ENCODE data around the gene TCEA2. TPM values are rescaled to one million over a fixed set of nuclear protein-coding genes. Genes with fewer than 3 reads are reported as not detected.

The TCEA2 gene
- total and polyA plus RNA-seq, 9 of the 15 experiments (the other 6 are each of a cell fraction or from before 2014, with no cell fraction given): 1.4 to 28.7 (median 5.4) TPM

DNA sequence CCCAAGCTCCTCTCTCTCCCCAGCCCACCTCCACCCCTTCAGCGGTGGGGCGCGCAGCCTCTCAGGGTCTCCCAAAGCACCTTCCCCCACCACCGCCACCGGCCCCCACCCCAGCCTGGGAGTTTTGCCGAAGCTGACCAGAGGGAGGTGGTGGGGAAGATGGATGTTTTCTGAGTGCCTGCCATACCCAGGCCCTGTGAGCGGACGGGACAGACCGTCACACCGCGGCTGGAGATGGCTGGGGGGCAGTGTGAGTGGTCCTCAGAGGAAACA lies 21.3 kb upstream of the TCEA2 start (continued):
- no peak for TF ChIP-seq RBBP5 (IDR thresholded peaks at IDR 0.05; ENCODE audit: borderline replicate concordance, insufficient read depth, low read length, poor library complexity, severe bottlenecking)
- no peak for TF ChIP-seq ZNF282 (CRISPR knock-in tag; IDR thresholded peaks at IDR 0.05)
- no peak for TF ChIP-seq GATAD2B (IDR thresholded peaks at IDR 0.05; ENCODE audit: borderline replicate concordance)
- no peak for TF ChIP-seq HDAC2 (IDR thresholded peaks at IDR 0.05)
- no peak for TF ChIP-seq FOS (IDR thresholded peaks at IDR 0.05; ENCODE audit: extremely low read depth, insufficient read length)
- no peak for TF ChIP-seq ZBTB17 (CRISPR knock-in tag; IDR thresholded peaks at IDR 0.05)
- TF ChIP-seq ZNF232 (CRISPR knock-in tag; IDR thresholded peaks at IDR 0.05): no peak
- TF ChIP-seq, protein P1, sequence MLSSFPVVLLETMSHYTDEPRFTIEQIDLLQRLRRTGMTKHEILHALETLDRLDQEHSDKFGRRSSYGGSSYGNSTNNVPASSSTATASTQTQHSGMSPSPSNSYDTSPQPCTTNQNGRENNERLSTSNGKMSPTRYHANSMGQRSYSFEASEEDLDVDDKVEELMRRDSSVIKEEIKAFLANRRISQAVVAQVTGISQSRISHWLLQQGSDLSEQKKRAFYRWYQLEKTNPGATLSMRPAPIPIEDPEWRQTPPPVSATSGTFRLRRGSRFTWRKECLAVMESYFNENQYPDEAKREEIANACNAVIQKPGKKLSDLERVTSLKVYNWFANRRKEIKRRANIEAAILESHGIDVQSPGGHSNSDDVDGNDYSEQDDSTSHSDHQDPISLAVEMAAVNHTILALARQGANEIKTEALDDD (IDR thresholded peaks at IDR 0.05): no peak
- TF ChIP-seq CREB1 (IDR thresholded peaks at IDR 0.05): no peak
- TF ChIP-seq CREB1 (CRISPR knock-in tag; IDR thresholded peaks at IDR 0.05): no peak
- no peak for TF ChIP-seq ZNF41 (CRISPR knock-in tag; conservative IDR thresholded peaks at IDR 0.05)

DNA sequence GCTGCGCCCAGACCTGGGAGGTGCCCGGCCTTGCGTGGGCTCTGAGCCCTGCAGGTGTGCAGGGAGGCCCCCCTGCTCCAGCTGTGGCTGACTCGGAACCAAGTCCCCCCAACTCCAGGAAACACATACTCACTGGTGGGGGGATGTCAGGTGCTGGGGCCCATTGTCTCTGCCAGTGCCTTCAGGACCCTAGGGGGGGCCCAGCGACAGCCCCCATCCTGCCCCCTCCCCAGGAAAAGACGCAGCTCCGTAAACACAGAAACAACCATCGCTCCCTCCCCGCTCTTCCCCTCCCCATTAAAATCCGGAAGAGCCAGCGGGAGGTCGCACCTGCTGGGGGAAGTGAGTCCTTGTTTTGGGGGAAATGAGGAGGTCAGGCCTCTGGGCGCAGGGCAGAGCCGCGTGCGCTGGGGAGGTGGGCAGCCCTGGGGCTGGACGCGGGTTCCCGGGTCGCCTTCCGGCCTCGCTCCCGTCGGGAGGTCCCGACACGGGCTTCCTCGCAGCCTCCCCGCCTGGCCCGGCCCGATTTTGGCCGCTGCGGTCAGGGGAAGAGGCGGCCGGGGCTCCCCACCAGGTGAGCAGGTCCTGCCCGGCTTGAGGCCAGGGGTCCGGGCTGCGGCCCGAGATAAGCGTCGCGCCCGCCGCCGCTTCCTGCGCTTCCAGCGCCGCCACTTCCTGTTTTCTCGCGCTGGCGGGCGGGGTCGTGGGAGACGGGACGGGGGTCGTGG lies 20.8 kb upstream of the TCEA2 start:
- no peaks in the 10 kb centered on the region for H4K20me1 ChIP-seq (replicated peaks; ENCODE audit: control insufficient read depth, insufficient read depth, low read length)
- intact Hi-C loops (cut with micrococcal nuclease) (no loop called here), in situ Hi-C loops (cut with MboI) (no loop called here)
- ATAC-seq (peak; percentile 9), DNase-seq (ENCODE audit: extremely low read depth in 1 of 4, low spot score in 3 of 4) (peak; percentile 58 to 76 (median 67)), FAIRE-seq (no peak)
- BruUV-seq (replicated peaks): TSS peak; percentile 50
- POLR2A ChIA-PET: interaction anchor here (0.7 kb wide), 1 partner anchor 10 kb away, joined by 4 read pairs; no protein-coding TSS in a partner anchor
- H3K79me2 ChIP-seq (ENCODE audit: control insufficient read depth, insufficient read depth, low read length): no peaks in the 10 kb centered on the region; the same call in 2 of the 3 replicates
- peak overlapping the region; percentile 89 for H2AFZ ChIP-seq (ENCODE audit: low read depth, low read length)
- H3K27me3 ChIP-seq (ENCODE audit: control insufficient read depth in 2 of 2, insufficient read depth in 2 of 2, low read length in 2 of 2): no peaks in the 10 kb centered on the region
- peak overlapping the region; percentile 42 for H3K4me3 ChIP-seq
- H3K36me3 ChIP-seq (ENCODE audit: control insufficient read depth, insufficient read depth, low read length): peaks cover 3% of the 10 kb centered on the region; the same call in 1 of the 3 replicates
- H3K4me1 ChIP-seq (replicated peaks in 1 of 2; ENCODE audit: control insufficient read depth in 2 of 2, insufficient read depth in 2 of 2, low read length in 2 of 2): peaks cover 40 to 84% of the 10 kb centered on the region in 2 experiments
- no peaks in the 10 kb centered on the region for H3K9me3 ChIP-seq (replicated peaks; ENCODE audit: control insufficient read depth, insufficient read depth, low read depth, low read length)
- peaks cover 4% of the 10 kb centered on the region for H3K9me1 ChIP-seq (ENCODE audit: control insufficient read depth, insufficient read depth, low read length)
- peak overlapping the region; percentile 74 to 92 for H3K9ac ChIP-seq (ENCODE audit: insufficient read depth in 1 of 2, low read depth in 2 of 2, low read length in 2 of 2)
- CTCF ChIA-PET (ENCODE audit: low intra/inter-chr PET ratio): no interaction called here
- peak overlapping the region; percentile 81 for H3K27ac ChIP-seq (ENCODE audit: extremely low read depth, low read depth, low read length)
- H3K4me2 ChIP-seq (ENCODE audit: insufficient read depth, low read length): peak overlapping the region; percentile 78
- 10% methylated on average over 32 of the region's 55 CpGs for WGBS (ENCODE audit: insufficient coverage, low coverage, missing lambda C conversion rate)
- no peak; a peak in 1 of 4 replicates for TF ChIP-seq FOXA3 (CRISPR knock-in tag; conservative IDR thresholded peaks at IDR 0.05 in 1 of 2, IDR thresholded peaks at IDR 0.05 in 1 of 2)
- no peak for TF ChIP-seq PRPF4 (IDR thresholded peaks at IDR 0.05; ENCODE audit: insufficient read depth, low read depth, low read length, poor library complexity, severe bottlenecking)
- TF ChIP-seq ZFX (CRISPR knock-in tag; IDR thresholded peaks at IDR 0.05): peak; percentile 74
- TF ChIP-seq GATA2 (CRISPR knock-in tag; IDR thresholded peaks at IDR 0.05): peak; percentile 61
- TF ChIP-seq, protein P2, sequence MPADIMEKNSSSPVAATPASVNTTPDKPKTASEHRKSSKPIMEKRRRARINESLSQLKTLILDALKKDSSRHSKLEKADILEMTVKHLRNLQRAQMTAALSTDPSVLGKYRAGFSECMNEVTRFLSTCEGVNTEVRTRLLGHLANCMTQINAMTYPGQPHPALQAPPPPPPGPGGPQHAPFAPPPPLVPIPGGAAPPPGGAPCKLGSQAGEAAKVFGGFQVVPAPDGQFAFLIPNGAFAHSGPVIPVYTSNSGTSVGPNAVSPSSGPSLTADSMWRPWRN (IDR thresholded peaks at IDR 0.05; ENCODE audit: low read depth): peak; percentile 53; the same call in 1 of the 2 replicates
- TF ChIP-seq ARID2 (IDR thresholded peaks at IDR 0.05): no peak
- TF ChIP-seq BCOR (IDR thresholded peaks at IDR 0.05): 0 out of 2 replicates have a peak, but pooled peaks have one; percentile 35
- TF ChIP-seq JUND (IDR thresholded peaks at IDR 0.05; ENCODE audit: borderline replicate concordance, low read depth, low read length): no peak
- TF ChIP-seq JUND (tag; IDR thresholded peaks at IDR 0.05; ENCODE audit: borderline replicate concordance, low read depth, low read length): no peak
- TF ChIP-seq ZNF354B (CRISPR knock-in tag; IDR thresholded peaks at IDR 0.05): no peak
- peak; percentile 86 for TF ChIP-seq SMAD4 (CRISPR knock-in tag; conservative IDR thresholded peaks at IDR 0.05)
- TF ChIP-seq ZNF253 (CRISPR knock-in tag; conservative IDR thresholded peaks at IDR 0.05): no peak
